DOHH2 (cell line): ENCODE measurements around the gene RTL5.

ENCODE experiments used
- H3F3A ChIP-seq: fragments of 200-600 bp; sonication (generic), shearing (Covaris generic); 2 replicates; pipeline ENCODE4 v1.6.0; 2016; ENCODE audit warnings: antibody characterized with exemption, mild to moderate bottlenecking; ENCODE audit not compliant: control insufficient read depth, insufficient read depth
- H3K27ac ChIP-seq: fragments of 200-600 bp; sonication (generic); 2 replicates; pipeline ENCODE4 v1.5.1; 2014; ENCODE audit warnings: low read depth, mild to moderate bottlenecking, low read length, moderate library complexity
- H3K27me3 ChIP-seq: fragments of 200-600 bp; sonication (generic); 2 replicates; pipeline ENCODE4 v1.6.1; 2014; ENCODE audit warnings: mild to moderate bottlenecking, low read length, mixed read lengths; ENCODE audit not compliant: control insufficient read depth
- H3K36me3 ChIP-seq: fragments of 200-600 bp; sonication (generic); 2 replicates; pipeline ENCODE4 v1.6.1; 2014; ENCODE audit warnings: mild to moderate bottlenecking, low read length, moderate library complexity, mixed read lengths; ENCODE audit not compliant: control insufficient read depth
- H3K4me1 ChIP-seq: fragments of 200-600 bp; sonication (generic); 2 replicates; pipeline ENCODE4 v1.6.1; 2014; ENCODE audit warnings: mild to moderate bottlenecking, low read length, mixed read lengths; ENCODE audit not compliant: control insufficient read depth
- H3K4me2 ChIP-seq: fragments of 200-600 bp; sonication (generic); 2 replicates; pipeline ENCODE4 v1.6.0; 2014; ENCODE audit warnings: mild to moderate bottlenecking, low read length, moderate library complexity
- H3K4me3 ChIP-seq: fragments of 200-600 bp; sonication (generic); 2 replicates; pipeline ENCODE4 v1.5.1; 2014; ENCODE audit warnings: mild to moderate bottlenecking, low read length, mixed read lengths
- H3K79me2 ChIP-seq: fragments of 200-600 bp; sonication (generic); 2 replicates; pipeline ENCODE4 v1.6.1; 2014; ENCODE audit warnings: mild to moderate bottlenecking, low read length, mixed read lengths; ENCODE audit not compliant: control insufficient read depth
- H3K9me2 ChIP-seq: fragments of 200-600 bp; sonication (generic); replicated peaks from 2 replicates; pipeline ENCODE4 v1.6.1; 2014; ENCODE audit warnings: mild to moderate bottlenecking, low read length, mixed read lengths; ENCODE audit not compliant: control insufficient read depth
- H3K9me3 ChIP-seq: fragments of 200-600 bp; sonication (generic); 2 replicates; pipeline ENCODE4 v1.6.1; 2014; ENCODE audit warnings: antibody characterized with exemption, low read length, mixed read lengths; ENCODE audit not compliant: control insufficient read depth, insufficient read depth
- H4K20me1 ChIP-seq: fragments of 200-600 bp; sonication (generic); 2 replicates; pipeline ENCODE4 v1.6.0; 2014; ENCODE audit warnings: low read depth, mild to moderate bottlenecking, antibody characterized with exemption, low read length, moderate library complexity; ENCODE audit not compliant: control insufficient read depth, insufficient read depth
- EZH2phosphoT487 ChIP-seq: fragments of 200-600 bp; sonication (generic); IDR thresholded peaks from 2 replicates; pipeline ENCODE4 v1.6.1; 2017; ENCODE audit warnings: borderline replicate concordance, mild to moderate bottlenecking, antibody characterized with exemption, low read length, moderate library complexity, mixed read lengths
- TF ChIP-seq, protein P1 (sequence below): fragments of 200-600 bp; sonication (generic); IDR thresholded peaks from one replicate; pipeline ENCODE4 v1.5.1; 2014; ENCODE audit warnings: antibody characterized with exemption, mild to moderate bottlenecking, low read depth, low read length; ENCODE audit not compliant: poor library complexity, severe bottlenecking

The RTL5 gene

DNA sequence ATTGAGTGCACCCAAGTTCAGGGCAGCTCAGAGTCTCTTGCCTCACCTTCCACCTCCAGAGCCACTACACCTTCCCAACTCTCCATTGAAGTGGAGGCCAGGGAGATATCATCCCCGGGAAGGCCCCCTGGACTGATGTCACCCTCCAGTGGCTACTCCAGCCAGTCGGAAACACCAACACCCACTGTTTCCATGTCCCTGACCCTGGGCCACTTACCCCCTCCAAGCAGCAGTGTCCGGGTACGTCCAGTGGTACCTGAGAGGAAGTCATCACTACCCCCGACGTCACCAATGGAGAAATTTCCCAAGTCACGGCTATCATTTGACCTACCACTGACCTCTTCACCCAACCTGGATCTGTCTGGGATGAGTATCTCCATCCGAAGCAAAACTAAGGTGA lies 7.8 kb upstream of the RTL5 start:
- no peaks in the 10 kb centered on the region for H3K9me3 ChIP-seq
- H3K4me3 ChIP-seq: no peak overlapping the region
- no peaks in the 10 kb centered on the region for H3K9me2 ChIP-seq
- H3K79me2 ChIP-seq: no peaks in the 10 kb centered on the region
- H3K27me3 ChIP-seq: no peaks in the 10 kb centered on the region
- no peaks in the 10 kb centered on the region for H3F3A ChIP-seq
- no peaks in the 10 kb centered on the region for H3K36me3 ChIP-seq
- no peak overlapping the region for H3K27ac ChIP-seq
- H3K4me2 ChIP-seq: no peak overlapping the region
- no peaks in the 10 kb centered on the region for H3K4me1 ChIP-seq
- TF ChIP-seq EZH2phosphoT487: no peak
- TF ChIP-seq, protein P1, sequence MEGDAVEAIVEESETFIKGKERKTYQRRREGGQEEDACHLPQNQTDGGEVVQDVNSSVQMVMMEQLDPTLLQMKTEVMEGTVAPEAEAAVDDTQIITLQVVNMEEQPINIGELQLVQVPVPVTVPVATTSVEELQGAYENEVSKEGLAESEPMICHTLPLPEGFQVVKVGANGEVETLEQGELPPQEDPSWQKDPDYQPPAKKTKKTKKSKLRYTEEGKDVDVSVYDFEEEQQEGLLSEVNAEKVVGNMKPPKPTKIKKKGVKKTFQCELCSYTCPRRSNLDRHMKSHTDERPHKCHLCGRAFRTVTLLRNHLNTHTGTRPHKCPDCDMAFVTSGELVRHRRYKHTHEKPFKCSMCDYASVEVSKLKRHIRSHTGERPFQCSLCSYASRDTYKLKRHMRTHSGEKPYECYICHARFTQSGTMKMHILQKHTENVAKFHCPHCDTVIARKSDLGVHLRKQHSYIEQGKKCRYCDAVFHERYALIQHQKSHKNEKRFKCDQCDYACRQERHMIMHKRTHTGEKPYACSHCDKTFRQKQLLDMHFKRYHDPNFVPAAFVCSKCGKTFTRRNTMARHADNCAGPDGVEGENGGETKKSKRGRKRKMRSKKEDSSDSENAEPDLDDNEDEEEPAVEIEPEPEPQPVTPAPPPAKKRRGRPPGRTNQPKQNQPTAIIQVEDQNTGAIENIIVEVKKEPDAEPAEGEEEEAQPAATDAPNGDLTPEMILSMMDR: no peak
- H4K20me1 ChIP-seq: no peaks in the 10 kb centered on the region

DNA sequence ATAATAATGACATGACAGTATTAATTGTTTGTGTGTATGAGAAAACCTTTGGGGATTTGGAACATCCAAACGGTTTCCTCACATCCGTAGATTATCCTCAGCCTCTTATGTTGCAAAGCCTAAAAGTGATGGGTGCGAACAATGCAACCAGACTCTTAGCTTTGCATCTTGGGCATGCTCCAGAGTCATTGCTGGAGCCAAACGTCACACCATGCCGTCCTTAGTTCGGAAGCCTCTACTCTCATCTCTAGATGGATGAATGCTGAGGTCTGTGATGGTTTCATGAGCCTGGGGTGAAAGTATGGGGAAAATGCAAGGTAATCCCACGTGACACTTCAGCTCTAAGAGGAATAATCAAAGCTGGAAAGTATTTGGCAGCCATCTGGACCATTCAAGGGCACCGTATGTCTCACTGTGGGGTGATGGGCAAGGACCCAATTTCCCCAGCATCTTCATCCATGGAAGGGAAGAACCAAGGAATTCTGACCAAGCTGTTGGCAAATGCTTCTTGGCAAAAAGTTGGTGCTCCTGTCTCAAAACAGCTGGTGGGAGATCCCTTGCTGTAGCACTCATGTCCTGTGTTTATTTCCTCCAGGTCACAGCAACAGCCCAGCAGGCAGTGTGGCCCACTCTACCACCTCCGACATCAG lies 6.3 kb upstream of the RTL5 start:
- no peak overlapping the region for H3K4me2 ChIP-seq
- H3K4me1 ChIP-seq: no peaks in the 10 kb centered on the region
- no peaks in the 10 kb centered on the region for H4K20me1 ChIP-seq
- TF ChIP-seq, protein P1: no peak
- TF ChIP-seq EZH2phosphoT487: no peak
- no peaks in the 10 kb centered on the region for H3K9me3 ChIP-seq
- H3F3A ChIP-seq: no peaks in the 10 kb centered on the region
- H3K27ac ChIP-seq: no peak overlapping the region
- no peaks in the 10 kb centered on the region for H3K27me3 ChIP-seq
- no peaks in the 10 kb centered on the region for H3K36me3 ChIP-seq
- no peak overlapping the region for H3K4me3 ChIP-seq
- H3K9me2 ChIP-seq: no peaks in the 10 kb centered on the region
- H3K79me2 ChIP-seq: no peaks in the 10 kb centered on the region

DNA sequence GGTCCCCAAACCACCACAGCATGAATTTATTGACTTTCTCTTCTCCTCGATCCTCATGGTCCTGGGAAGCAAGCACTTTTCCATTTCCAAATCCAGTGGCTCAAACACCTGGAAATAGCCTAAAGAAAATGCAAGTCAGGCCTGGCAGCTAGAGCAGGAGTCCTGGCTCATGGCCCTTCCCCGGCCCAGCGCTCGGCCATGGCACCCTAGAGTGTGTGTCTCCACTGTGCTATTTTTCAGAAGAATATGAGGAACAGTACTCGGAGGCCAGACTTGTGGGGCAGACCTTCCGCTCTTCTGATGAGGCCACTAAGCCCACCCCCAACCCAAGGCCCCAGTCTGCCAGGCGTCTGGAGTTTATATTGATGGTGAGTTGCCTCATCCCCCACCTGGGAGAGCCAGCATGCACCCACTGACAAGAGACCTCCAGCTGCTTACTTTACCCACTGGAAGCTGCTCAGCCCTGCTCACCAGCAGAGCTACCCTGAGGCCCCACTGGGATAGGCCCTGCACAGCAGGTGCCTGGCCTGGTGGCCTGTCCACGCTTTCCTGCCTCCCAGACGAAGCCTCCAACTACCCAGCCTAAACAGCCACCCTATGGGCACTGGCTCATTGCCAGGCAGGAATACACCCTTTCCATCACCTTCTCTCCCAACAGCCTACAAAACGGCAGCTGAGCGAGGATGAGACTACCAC lies 2.3 kb upstream of the RTL5 start:
- TF ChIP-seq EZH2phosphoT487: no peak
- TF ChIP-seq, protein P1: no peak
- H4K20me1 ChIP-seq: no peaks in the 10 kb centered on the region

More for the DNA sequence above, 2.3 kb upstream of the RTL5 start:
- Histone ChIP-seq H3K27ac (no peak overlapping the region), H3K4me3 (no peak overlapping the region), H3K4me2 (no peak overlapping the region), H3K9me3 (no peaks in the 10 kb centered on the region), H3K9me2 (no peaks in the 10 kb centered on the region), H3K4me1 (no peaks in the 10 kb centered on the region), H3K79me2 (no peaks in the 10 kb centered on the region), H3K36me3 (no peaks in the 10 kb centered on the region), H3F3A (no peaks in the 10 kb centered on the region), H3K27me3 (peaks cover 8% of the 10 kb centered on the region; the same call in 1 of the 2 replicates)
